GM13977 (cell line): ENCODE results near the gene DPM3.
A peak's percentile ranks its signal among the peaks of the same experiment; 100 is the strongest.

Experiments
- DNase-seq: peaks from one replicate; pipeline ENCODE4 v3.0.0; 2012; ENCODE audit warnings: low spot score
- in situ Hi-C: fragments of 300-500 bp; cut with MboI; formaldehyde crosslinking; loops from one replicate; pipeline ENCODE4 v1.12.0; 2022; ENCODE audit warnings: low sequenced_read_pairs, low pct_unique_long_range_greater_than_20kb, mixed read lengths, inconsistent platforms; ENCODE audit not compliant: unreplicated experiment
- TF ChIP-seq, protein P1 (sequence below): IDR thresholded peaks from 2 replicates; pipeline ENCODE4 v1.5.1; 2012; ENCODE audit warnings: mild to moderate bottlenecking, control low read depth; ENCODE audit not compliant: insufficient read depth; ENCODE audit errors: extremely low read depth, missing control alignments

The DPM3 gene

DNA sequence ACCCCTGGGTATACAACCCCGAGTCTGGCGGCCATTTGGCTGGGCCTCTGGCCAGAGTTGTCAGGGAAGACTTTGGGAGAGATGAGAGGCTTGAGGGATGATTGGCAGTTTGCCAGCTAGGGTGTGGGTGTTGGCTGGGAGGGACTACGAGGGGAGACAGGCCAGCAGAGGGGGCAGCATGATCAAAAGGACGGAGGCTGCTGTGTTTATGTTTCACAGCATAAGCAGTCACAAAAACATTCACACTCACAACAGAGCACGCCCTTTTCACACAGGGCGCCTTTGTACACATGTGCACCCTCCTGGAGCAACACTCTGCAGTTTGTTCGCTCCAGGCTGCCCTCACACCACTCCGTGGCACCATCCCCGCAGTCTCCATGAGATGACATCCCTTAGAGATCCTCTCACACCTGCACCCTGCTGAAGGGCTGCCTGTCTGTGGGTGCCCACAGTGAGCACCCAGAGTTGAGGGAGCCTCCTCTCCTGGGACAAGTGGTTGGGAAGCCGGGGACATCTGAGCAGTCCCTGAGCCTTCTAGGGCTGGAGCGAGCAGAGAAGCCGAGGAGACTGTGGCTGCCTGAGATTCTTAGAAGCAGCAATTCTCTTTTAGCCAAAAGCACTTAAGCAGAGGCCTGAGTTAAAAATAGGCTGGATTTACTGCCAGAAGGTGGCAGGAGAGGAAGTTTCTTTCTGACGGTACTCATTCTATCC lies 46.3 kb downstream of the DPM3 start:
- TF ChIP-seq, protein P1, sequence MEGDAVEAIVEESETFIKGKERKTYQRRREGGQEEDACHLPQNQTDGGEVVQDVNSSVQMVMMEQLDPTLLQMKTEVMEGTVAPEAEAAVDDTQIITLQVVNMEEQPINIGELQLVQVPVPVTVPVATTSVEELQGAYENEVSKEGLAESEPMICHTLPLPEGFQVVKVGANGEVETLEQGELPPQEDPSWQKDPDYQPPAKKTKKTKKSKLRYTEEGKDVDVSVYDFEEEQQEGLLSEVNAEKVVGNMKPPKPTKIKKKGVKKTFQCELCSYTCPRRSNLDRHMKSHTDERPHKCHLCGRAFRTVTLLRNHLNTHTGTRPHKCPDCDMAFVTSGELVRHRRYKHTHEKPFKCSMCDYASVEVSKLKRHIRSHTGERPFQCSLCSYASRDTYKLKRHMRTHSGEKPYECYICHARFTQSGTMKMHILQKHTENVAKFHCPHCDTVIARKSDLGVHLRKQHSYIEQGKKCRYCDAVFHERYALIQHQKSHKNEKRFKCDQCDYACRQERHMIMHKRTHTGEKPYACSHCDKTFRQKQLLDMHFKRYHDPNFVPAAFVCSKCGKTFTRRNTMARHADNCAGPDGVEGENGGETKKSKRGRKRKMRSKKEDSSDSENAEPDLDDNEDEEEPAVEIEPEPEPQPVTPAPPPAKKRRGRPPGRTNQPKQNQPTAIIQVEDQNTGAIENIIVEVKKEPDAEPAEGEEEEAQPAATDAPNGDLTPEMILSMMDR: peak; percentile 31
- in situ Hi-C loops: loop anchor here (5.0 kb wide), 1 partner anchor 73 kb away; no protein-coding TSS in a partner anchor
- DNase-seq: no peak

DNA sequence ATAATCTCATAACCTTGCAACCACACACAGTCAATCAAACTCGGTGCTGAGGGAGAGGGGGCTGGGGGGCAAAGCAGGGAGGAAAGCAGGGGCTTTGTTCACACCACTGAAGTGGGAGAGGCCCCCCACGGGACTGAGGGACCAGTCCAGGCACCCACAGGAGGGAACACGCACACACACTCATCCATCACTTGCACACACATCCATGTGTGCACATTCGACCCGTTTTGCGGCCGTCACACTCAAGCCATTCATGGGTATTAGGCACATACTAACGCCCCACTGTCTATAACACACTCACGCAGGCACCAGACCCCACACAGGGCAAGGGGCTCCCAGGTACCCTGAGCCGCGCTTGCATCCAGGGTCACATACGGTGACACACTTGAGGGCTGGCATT lies 47.7 kb downstream of the DPM3 start:
- in situ Hi-C loops: loop anchor here (5.0 kb wide), 1 partner anchor 75 kb away; no protein-coding TSS in a partner anchor
- DNase-seq: no peak
- TF ChIP-seq, protein P1: no peak

DNA sequence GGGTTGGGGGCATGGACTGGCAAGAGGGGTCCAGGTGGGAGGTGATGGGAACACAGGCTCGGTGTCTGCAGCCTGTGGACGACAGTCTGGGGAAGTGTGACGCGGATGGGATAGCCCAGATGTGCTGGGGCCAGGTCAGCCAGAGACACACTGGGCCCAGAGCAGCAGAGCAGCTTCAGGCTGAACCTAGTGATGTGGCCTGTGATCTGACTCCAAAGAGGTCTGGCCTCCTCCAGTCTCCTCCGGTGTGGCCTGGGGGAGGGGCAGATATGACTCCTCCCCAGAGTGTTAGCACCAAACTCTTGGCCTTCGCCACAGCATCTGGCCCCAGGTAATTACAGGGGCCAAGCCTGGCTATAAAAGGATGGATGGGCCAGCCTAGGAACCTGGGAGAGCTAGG lies 48.2 kb downstream of the DPM3 start:
- in situ Hi-C loops: loop anchor here (5.0 kb wide), 1 partner anchor 75 kb away; no protein-coding TSS in a partner anchor
- no peak for DNase-seq
- TF ChIP-seq, protein P1: no peak

DNA sequence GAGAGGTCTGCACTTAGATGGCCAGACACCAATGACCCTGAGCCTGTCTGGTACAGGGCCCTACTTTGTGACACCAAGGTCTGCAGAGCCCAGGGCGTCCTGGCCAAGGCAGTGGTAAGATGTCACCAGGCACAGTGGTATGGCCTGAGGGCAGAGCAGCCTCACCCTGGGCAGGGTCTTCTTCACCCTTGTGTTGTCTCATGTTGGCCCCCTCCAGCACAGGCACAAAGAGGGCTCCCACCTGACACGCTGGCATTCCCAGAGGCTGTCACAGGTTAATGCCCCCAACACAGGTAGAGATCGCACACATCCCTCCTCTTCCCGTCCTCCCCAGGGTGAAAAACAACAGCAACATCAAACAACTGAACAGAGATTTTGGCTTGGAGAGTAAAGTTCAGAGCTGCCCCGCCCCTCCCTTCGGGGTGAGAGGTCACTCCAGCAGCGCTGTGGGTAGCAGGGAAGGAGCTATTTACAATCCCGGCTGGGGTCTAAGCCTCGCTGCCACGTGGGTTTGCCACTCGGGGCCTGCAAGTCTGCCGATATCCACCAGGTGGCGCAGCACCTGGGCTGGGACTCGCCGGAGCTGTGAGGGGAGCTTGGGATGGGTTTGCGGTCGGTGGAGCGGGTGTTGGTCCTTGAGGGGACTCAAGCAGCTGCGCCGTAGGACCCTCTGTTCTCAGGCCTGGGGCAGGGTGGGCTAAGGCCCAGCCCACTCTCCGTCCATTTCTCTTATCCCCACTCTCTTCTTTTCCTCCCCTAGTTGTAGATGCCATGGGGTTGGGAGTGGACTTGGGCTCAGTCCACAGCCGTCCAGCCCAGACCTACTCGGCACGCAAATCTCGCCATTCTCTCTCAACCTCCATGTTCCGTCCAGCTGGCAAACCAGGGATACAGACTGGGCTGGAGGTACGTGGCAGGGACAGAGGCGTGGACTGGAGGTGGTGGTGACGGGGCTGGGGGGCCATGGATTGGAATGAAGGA lies 49.0 kb downstream of the DPM3 start:
- in situ Hi-C loops: loop anchor here (5.0 kb wide), 1 partner anchor 76 kb away; no protein-coding TSS in a partner anchor

More for the DNA sequence above, 49.0 kb downstream of the DPM3 start:
- DNase-seq: peak; percentile 78
- TF ChIP-seq, protein P1: peak; percentile 94
